ENCODE results near the gene ULBP1.
"Not testable (repeated sequence)": the region's sequence is repeated elsewhere in the genome, so short reads cannot be mapped to it uniquely, and the experiment has no call there.

Gene ULBP1

DNA sequence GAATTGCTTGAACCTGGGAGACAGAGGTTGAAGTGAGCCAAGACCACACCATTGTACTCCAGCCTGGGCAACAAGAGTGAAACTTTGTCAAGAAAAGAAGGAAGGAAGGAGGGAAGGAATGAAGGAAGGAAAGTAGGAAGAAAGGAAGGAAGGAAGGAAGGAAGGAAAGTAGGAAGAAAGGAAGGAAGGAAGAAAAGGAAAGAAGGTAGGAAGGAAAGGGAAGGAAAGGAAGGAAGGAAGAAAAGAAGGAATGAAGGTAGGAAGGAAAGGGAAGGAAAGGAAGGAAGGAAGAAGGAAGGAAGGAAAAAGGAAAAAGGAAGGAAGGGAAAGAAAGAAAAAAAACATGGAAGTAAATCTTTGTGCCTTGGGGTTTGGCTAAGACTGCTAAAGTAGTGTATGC, 11.7 kb downstream of the ULBP1 start:
- DNase-seq (ENCODE audit: low read depth in 2 of 2), result no peak

- no peak for DNase-seq (ENCODE audit: low read depth in 2 of 2)
These were observed 13.5 kb downstream of the ULBP1 start for GRCh38 chr6:149977221-149977620.

DNA sequence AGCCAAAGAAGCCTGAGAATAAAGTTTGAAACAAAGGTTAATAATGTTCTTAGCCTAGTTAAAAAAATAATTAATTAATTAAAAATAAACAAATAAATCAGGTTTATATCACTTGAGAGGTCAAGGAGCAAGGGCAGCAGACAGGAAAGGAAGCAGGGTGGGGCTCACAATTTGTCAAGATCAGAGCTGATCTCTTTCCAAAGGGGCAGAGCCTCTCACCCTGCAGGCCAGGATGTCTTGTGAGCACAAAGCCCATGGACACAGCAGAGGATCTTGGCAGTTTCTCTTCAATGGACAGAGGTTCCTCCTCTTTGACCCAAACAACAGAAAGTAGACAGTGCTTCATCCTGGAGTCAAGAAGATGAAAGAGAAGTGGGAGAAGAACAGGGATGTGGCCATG, 14.9 kb downstream of the ULBP1 start:
- DNase-seq (ENCODE audit: low read depth in 2 of 2), result no peak

GRCh38 chr6:149979293-149979692, 15.6 kb downstream of the ULBP1 start:
- DNase-seq (ENCODE audit: low read depth in 2 of 2), result no peak

DNA sequence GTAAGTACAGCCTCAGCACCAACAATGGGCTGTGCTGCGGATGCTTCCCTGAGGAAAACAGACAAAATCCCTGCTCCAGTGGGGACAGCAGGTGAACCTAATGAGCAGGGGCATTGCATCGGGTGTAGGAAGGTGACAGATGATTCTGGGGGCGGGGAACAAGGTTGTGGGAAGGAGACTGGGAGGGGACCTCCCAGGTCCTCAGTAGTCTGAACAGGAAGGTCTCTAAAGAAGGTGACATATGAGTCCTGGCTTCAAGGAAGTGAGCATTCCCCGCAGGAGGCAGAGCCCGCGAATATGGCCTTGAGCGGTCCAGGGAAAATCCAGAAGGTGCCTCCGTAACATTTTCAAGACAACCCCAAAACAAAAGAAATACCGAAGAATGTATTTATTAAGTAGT, 19.4 kb downstream of the ULBP1 start:
- DNase-seq (ENCODE audit: low read depth in 2 of 2), result no peak

DNA sequence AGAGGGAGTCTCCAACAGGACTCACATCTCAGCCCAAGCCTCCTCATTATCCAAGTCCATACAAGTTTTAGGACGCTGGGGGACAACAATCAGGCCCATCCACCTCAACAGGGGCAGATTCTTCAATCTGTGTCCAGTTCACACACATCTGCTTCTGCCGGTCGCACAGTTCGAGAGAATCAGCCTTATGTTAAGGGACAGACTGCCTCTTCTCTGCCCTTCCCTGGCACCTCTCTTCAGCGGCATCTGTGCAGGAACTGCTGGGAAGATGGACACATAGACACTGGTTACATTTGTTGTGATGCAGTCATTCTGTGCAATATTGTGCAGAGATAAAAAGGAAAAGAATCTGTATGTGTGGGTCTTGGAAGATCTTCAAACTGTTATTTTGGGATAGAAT, 21.0 kb downstream of the ULBP1 start:
- DNase-seq (ENCODE audit: low read depth in 2 of 2), result no peak

- DNase-seq (ENCODE audit: low read depth in 2 of 2), result no peak
These were observed 21.8 kb downstream of the ULBP1 start for GRCh38 chr6:149985481-149985937.

- DNase-seq (ENCODE audit: low read depth in 2 of 2), result no peak
These were observed 23.9 kb downstream of the ULBP1 start for GRCh38 chr6:149987602-149988107.

DNA sequence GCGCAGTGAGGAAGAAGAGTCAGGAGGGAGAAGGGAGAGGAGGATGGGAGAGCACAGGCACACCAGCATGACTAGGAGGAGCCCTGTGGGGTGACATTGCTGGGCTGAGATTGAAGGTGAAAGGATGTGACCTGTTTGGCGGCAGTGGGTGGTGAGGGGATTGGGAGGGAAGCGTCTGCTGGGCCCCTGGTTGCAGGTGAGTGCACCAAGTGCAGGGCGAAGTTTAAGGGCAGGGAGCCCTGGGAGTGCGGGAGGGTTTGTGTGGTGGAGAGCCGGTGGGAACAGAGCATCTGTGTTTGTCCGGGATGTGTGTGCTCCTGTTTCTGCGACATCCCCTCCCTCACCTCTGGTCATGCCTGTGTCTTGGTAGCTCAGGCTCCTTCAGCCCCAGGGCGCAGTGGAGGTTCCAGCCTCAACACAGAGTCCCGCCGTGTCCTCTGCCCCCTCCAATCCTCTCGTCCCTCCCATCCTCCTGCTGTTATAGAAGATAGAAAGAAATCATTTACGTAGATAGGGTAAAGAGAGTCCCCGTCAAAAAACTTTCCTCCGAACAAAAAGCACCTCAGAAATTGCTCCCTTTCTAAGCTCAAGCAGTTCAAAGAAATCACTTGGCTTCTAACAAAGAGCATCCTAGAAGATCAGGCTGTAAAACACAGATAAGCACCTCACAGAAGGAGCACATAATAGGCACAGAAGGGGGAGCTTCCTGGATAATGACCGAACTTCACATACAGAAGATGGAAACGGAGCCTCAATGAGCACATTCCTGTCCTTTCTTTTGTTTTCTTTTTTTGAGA, 25.0 kb downstream of the ULBP1 start:
- no peak for DNase-seq (ENCODE audit: low read depth in 2 of 2)

- DNase-seq (ENCODE audit: low read depth in 2 of 2), result no peak
These were observed 26.5 kb downstream of the ULBP1 start for GRCh38 chr6:149990212-149990660.

DNA sequence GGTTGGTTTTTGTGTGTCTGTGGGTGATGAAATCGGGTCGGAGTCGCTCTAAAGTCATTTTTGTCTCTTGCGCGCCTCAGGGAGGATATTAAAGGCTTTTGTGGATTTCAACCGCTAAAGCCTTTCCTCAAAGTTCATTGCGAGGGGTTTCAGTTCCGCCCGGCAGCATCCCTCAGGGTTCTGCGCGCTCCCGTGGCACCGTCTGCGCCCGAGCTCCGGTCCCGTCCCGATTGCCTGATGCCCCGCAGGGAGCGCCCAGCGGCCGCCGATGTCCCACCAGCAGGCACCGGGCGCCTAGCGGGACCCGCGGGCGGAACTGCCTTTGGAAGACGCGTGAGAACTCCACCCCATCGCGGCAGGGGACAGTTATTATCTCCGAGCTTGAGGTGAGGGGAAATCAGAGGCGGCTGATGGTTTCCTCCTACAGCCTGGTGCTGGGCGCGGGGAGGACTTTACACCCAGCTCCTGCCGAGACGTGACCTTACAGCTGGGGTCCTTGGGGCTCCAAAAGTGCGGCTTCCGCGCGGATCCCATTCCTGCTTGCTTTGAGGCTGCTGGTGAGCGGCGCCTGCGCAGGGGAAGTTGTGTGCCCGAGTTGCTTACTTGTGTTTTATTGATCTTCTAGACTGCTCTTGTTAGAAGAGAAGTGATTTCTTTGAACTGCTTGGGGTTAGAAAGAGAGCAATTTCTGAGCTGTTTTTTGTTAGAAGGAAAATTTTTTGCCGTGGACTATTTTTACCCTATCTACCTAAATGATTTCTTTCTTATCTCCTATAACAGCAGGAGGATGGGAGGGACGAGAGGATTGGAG, 27.1 kb downstream of the ULBP1 start:
- no peak for DNase-seq (ENCODE audit: low read depth in 2 of 2)

DNA sequence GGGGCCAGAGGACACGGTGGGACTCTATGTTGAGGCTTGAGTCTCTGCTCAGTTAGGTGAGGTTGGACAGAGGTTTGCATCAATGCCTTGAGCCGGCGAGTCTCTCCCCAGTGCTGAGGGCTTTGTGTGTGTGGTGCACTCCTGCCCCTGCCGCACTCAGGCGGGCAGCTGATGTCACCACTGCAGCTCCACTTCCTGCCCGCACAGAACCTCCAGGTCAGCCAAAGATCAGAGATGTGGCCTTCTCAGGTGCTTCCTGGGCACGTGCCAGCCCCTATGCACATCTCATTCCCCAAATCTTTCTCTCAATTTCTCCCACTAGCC, 27.7 kb downstream of the ULBP1 start:
- DNase-seq (ENCODE audit: low read depth in 2 of 2), result not testable (repeated sequence)

DNA sequence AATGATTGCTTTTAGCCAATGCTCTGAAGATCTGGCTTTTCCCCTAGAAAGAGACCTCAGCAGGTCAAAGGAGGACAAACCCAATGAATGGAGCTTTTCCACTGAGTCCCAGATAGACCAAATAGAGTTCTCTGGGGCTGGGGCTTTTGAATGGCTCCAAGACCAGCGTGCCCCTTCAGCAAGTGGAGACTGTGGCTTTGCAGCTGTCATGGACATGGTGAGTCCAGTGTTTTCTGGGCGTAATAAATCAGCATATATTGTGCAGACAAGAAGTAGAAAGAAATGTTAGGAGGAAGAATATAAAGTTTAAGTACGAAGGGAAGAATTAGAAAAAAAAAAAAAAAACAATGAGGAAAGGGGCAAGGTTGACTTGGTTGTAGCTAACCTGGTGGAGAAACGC, 28.1 kb downstream of the ULBP1 start:
- DNase-seq (ENCODE audit: low read depth in 2 of 2), result no peak

DNA sequence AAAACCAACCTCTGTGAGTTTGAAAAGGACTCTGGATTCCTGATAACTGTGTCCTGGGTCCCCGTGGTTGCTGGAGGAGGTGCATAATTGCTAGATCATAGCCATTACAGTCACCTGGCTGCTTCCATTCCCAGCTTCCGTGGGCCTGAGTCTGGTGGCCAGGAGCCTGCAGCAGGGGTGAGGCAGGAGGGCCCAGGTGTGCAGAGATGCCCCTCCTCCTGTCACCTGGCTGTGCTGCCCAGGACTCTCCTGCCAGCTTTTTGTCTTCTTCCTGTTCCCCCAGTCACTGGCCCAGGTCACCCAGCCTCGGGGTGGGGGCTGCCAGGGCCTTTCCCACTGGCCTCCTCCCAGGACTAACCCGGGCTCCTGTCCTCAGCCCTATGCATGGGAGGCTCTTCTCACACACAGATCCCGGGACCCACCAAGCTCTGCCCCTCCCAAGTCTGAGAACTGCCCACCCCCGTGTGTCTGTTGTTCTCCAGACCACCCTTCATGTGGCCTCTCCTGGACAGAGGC, 31.6 kb downstream of the ULBP1 start:
- DNase-seq (ENCODE audit: low read depth in 2 of 2), result no peak

DNA sequence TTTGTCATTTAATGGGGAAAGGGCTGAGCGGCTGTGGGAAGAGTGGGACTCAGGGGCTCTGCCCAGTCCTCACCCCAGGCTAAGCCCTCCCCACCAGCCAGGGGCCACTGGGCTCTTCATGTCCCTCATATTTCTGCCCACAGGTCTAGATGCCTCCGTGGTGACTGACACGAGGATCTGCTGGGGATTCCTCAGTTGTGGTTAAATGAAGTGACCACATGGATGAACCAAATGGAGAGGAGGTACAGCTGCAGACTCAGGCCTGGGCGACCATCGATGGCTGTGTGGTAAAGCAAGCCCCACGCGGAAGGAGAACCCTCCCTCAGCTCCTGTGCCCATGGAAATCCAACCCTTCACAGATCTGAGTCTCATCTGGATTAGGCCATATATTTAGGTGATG, 32.2 kb downstream of the ULBP1 start:
- DNase-seq (ENCODE audit: low read depth in 2 of 2), result no peak

DNA sequence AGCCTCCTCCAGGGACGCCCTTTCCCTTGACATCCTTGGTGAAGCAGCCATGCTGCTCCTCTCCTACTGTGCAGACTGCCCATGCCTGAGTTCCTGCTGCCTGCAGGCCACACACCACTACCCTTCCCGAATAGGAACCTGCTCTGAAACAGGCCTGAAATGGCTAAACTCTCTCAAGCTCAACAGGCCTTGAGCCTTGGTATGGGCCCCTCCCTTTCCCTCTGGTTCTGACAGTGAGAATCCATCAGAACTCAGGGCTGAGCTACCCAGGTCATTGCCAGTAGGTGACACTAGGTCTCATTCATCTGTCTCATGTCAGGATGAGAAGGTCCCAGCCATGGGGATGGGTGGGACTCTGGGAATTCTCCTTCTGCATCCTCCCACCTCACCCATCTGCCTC, 35.9 kb downstream of the ULBP1 start:
- no peak for DNase-seq (ENCODE audit: low read depth in 2 of 2)

DNA sequence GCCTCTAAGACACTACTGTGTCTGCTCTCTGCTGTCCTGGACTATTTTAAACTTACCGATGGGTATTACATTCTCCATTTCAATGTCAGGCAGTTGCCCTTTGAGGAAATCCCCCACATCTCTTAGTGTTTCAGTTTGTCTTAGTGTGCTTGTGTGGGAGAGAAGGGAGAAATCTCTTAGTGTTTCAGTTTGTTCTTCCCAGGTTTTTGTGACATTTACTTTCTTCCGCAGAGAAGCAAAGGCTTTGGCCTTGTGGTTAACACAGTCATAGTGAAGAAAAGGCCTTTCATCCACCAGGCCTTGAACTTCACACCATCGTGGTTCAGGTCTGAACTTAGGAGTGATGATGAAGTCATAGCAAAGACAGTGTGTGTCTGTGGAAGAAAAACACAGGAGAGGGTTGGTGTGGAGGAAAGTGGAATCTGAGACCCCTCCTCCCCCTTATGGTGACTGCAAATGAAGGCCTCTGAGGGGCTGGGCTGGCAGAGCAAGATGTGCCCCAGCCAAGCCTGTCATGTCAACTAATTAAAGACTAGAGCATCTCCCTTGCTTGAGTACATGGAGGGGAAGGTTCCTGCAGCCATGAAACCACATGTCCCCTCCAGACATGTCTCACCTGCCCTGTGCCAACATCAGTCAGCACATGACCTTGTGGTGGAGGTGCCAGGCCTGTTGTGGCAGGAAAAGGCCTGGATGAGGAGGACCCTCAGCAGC, 37.7 kb downstream of the ULBP1 start:
- no peak for DNase-seq (ENCODE audit: low read depth in 2 of 2)

- DNase-seq (ENCODE audit: low read depth in 2 of 2), result no peak
These were observed 39.0 kb downstream of the ULBP1 start for GRCh38 chr6:150002710-150003109.

- not testable (repeated sequence) for DNase-seq (ENCODE audit: low read depth in 2 of 2)
These were observed 39.9 kb downstream of the ULBP1 start for GRCh38 chr6:150003599-150003998.

GRCh38 chr6:150004101-150004782, 40.5 kb downstream of the ULBP1 start:
- no peak for DNase-seq (ENCODE audit: low read depth in 2 of 2)
